GM19025 (cell line): ENCODE data around the gene C2orf80.
"Not testable (repeated sequence)": the region's sequence is repeated elsewhere in the genome, so short reads cannot be mapped to it uniquely, and the experiment has no call there.

Source experiments
- ATAC-seq: cut with Tn5 transposase; IDR thresholded peaks from one replicate; pipeline ENCODE4 v1.9.1; 2021; ENCODE audit warnings: mild to moderate bottlenecking, low read depth, moderate library complexity; ENCODE audit not compliant: unreplicated experiment

Gene C2orf80

GRCh38 chr2:208136716-208137094, 53.1 kb downstream of the C2orf80 start:
- ATAC-seq = no peak

- ATAC-seq = no peak
Measured at GRCh38 chr2:208135794-208136715, 53.8 kb downstream of the C2orf80 start.

GRCh38 chr2:208134928-208135586, 54.8 kb downstream of the C2orf80 start:
- ATAC-seq = no peak

GRCh38 chr2:208130712-208131110, 59.1 kb downstream of the C2orf80 start:
- no peak for ATAC-seq

GRCh38 chr2:208129744-208130711, 59.8 kb downstream of the C2orf80 start, which contains the start of gene CRYGC:
CRYGC (minus strand) TSS chr2:208129828; CDS start chr2:208129792, 36 bp downstream.
- no peak for ATAC-seq

GRCh38 chr2:208128136-208128535, 61.7 kb downstream of the C2orf80 start:
- ATAC-seq = no peak

GRCh38 chr2:208127090-208127489, 62.7 kb downstream of the C2orf80 start:
- no peak for ATAC-seq

GRCh38 chr2:208125251-208125650, 64.6 kb downstream of the C2orf80 start:
- ATAC-seq = no peak

GRCh38 chr2:208124013-208124715, 65.7 kb downstream of the C2orf80 start, which contains the start of gene CRYGD:
CRYGD (minus strand) TSS chr2:208124524; CDS start chr2:208124473, 51 bp downstream.
- not testable (repeated sequence) for ATAC-seq

GRCh38 chr2:208122248-208122647, 67.6 kb downstream of the C2orf80 start:
- ATAC-seq = no peak

- no peak for ATAC-seq
Measured at GRCh38 chr2:208118918-208119317, 70.9 kb downstream of the C2orf80 start.

- ATAC-seq = not testable (repeated sequence)
Measured at GRCh38 chr2:208117390-208117789, 72.4 kb downstream of the C2orf80 start.
